ENCODE measurements around the gene FTSJ1. TPM values are rescaled to one million over a fixed set of nuclear protein-coding genes. Genes with fewer than 3 reads are reported as not detected.

Gene FTSJ1
- total RNA-seq, 4 donors from 2014 or later: 35.7 to 49.4 (median 36.3) TPM

DNA sequence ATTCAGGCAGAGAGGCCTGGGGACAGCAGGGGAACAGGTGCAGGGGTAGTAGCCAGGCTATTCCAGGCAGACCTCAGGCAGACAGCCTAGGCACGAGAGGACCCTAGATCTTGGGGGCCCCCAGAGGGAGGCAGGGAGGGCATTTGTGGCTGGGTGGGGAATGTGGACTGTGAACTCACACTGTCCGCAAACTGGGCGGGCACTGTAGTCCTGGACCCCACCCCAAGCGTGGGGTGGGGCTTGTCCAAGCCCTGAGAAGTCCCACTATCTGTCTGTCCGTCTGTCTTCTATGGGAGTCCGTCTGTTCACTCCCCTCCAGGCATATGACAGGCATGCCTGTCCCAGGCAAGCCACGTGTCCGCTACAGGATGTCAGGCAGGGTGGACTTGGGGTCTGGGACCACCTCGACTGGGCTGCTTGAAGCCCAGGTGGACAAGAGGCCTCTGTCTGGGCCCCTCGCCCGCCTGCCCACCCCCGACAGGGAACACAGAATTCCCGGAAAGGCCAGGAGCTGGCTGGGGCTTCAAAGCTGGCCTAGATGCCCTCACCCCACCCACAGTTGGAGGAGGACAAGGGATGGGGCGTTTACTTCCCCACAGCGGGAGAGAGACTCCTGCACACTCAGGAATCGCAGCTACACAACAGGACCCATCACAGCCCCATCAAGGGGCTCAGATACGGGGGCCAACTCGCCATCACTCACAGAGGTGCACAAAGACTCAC, 5.7 kb upstream of the FTSJ1 start, which contains the start of gene SLC38A5:
Gene SLC38A5 (minus strand): TSS at position 151 of the 723 bp plus-strand sequence. CDS start 2,336 bp downstream, outside the sequence.
- TF ChIP-seq, protein P1, sequence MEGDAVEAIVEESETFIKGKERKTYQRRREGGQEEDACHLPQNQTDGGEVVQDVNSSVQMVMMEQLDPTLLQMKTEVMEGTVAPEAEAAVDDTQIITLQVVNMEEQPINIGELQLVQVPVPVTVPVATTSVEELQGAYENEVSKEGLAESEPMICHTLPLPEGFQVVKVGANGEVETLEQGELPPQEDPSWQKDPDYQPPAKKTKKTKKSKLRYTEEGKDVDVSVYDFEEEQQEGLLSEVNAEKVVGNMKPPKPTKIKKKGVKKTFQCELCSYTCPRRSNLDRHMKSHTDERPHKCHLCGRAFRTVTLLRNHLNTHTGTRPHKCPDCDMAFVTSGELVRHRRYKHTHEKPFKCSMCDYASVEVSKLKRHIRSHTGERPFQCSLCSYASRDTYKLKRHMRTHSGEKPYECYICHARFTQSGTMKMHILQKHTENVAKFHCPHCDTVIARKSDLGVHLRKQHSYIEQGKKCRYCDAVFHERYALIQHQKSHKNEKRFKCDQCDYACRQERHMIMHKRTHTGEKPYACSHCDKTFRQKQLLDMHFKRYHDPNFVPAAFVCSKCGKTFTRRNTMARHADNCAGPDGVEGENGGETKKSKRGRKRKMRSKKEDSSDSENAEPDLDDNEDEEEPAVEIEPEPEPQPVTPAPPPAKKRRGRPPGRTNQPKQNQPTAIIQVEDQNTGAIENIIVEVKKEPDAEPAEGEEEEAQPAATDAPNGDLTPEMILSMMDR (IDR thresholded peaks at IDR 0.05; ENCODE audit: low read depth): no peak

DNA sequence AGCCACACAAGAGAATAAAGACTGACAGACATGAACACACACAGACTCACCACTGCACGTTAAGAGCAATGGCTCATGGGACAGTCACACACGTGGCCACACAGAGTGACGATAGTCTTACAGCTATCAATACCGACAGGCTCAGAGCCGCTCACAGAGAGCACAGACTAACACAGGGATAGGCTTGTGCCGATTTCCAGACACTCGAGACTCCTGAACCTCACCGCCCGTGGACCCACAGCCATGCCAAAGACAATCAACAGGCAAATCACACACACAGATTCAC, 5.2 kb upstream of the FTSJ1 start:
- TF ChIP-seq, protein P1 (IDR thresholded peaks at IDR 0.05; ENCODE audit: low read depth): no peak

DNA sequence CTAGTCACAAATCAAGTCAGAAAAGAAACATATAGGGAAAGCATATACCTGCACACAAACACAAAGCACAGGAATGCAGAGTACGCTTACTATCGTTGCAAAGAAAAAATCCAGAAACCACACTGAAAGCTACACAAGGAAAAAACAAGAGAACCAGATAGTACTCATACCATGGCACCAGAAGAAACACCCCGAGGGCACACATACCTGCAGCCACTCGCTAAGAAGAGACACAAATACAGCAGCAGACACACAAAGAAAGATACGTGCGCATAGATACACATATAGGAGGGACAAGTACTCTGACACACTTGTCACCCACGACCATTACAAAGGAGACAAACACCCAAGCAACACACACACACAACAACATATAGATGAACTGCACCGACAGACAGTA, 4.5 kb upstream of the FTSJ1 start:
- TF ChIP-seq, protein P1 (IDR thresholded peaks at IDR 0.05; ENCODE audit: low read depth): no peak

DNA sequence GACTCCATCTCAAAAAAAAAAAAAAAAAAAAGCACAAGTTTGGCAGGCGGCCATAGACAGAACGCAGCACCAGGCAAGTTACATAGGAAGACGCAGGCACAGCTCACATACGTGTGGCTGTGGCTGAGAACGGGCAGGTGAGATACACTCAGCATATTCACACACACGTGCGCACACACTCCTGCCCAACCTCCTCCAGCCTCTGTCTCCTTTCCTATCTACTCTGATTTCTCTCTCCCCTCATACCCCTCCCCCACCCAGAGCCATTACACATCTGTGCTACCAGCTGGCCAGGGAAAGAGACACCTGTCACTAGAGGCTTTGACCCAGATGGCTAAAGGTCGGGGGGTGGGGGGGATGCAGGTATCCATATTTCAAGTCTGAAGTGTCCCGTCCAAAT, 3.8 kb upstream of the FTSJ1 start:
- TF ChIP-seq, protein P1 (IDR thresholded peaks at IDR 0.05; ENCODE audit: low read depth): no peak

DNA sequence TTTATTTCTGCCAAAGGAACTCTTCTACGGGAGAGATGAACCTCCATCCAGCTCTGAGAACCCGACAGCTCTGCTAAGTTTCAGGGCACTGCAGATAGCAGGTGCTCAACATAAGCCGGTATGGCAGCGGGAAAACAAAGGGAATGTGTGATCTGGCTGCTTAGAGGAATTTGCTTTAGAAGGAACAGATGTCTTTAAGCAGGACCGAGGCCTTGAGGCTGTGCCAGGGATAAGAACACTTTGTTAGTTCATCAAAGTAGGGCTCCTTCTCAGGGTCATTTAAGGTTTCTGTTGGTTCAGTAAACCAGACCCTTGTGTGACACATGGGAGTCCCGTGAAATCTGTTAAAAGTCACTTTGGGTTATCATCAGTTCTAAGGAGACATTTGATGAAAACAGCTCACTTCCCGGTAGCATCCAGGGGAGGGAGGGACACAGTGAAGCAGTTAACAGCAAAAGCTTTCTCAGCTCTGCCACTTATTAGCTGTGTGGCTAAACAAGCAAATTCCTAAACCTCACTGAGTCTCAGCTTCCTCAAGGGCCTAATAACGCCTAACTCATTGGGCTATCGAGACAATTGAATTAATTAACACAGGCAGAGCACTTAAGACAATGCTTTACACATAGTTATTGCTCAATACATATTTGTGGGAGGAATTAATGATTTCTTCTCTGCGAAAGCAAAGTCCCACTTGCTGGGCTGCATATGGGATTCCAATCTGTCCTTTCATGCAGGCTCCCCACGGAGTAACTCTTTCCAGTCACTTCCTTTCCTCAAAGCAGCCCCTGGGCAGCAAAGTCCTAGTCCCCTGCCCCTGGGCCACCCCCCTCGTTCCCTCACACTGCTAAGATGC, 2.9 kb upstream of the FTSJ1 start:
- TF ChIP-seq, protein P1 (IDR thresholded peaks at IDR 0.05; ENCODE audit: low read depth): no peak

DNA sequence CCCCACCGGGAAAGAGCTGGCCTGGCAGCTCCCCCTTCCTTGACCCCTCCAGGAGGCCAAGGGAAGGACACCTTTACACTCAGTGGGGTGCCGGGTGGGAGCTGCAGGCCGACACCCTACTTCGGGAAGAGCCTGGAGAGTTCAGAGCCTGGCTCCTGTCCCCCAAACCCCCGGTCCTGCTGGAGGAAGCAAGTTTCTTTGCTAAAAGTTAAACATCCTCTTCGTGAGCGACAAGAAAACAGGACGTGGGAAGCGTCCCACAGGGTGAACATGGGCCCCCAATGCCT, 2.4 kb upstream of the FTSJ1 start:
- TF ChIP-seq, protein P1 (IDR thresholded peaks at IDR 0.05; ENCODE audit: low read depth): no peak

DNA sequence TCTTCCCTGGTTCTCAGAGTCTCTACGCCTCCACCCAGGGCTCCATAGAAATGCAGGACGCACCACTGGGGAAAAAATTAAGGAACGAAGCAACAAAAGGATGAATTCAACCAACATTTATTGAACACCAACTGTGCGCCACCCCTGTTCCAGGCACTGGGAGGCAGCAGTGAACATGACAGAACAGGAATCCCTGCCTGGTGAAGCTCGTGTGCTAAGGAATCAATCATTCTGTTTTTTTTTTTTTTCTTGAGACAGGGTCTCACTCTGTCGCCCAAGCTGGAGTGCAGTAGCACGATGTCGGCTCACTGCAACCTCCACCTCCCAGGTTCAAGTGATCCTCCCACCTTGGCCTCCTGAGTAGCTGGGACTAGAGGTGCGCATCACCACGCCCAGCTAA, 1.9 kb upstream of the FTSJ1 start:
- TF ChIP-seq, protein P1 (IDR thresholded peaks at IDR 0.05; ENCODE audit: low read depth): no peak

Measured in subcutaneous adipose tissue (tissue), 4 donors.